Measurements from ENCODE around the gene SLIT3.

The SLIT3 gene

GRCh38 chr5:168878135-168878745, 422.7 kb downstream of the SLIT3 start:
- no peak for DNase-seq (ENCODE audit: low read depth in 1 of 2, low spot score in 1 of 2)
- TF ChIP-seq SPI1 (IDR thresholded peaks at IDR 0.05; ENCODE audit: borderline replicate concordance, low read depth) = no peak
- TF ChIP-seq REST (IDR thresholded peaks at IDR 0.05; ENCODE audit: insufficient replicate concordance, low read depth) = no peak
- TF ChIP-seq POLR2AphosphoS5 (IDR thresholded peaks at IDR 0.05; ENCODE audit: low read depth) = no peak
- no peak for TF ChIP-seq GABPA (IDR thresholded peaks at IDR 0.05; ENCODE audit: low read depth)
- no peak for TF ChIP-seq CTCF (IDR thresholded peaks at IDR 0.05; ENCODE audit: insufficient read depth, low read length)
- Histone ChIP-seq H3K27me3 (ENCODE audit: insufficient read depth, poor library complexity, severe bottlenecking) (peaks cover 4% of the 10 kb centered on the region), H3K27ac (replicated peaks) (no peak overlapping the region), H3K4me3 (replicated peaks; ENCODE audit: insufficient read depth, low read length) (no peak overlapping the region)

- no peak for DNase-seq (ENCODE audit: low read depth in 1 of 2, low spot score in 1 of 2)
- Histone ChIP-seq H3K27ac (replicated peaks) (no peak overlapping the region), H3K27me3 (ENCODE audit: insufficient read depth, poor library complexity, severe bottlenecking) (peaks cover 4% of the 10 kb centered on the region), H3K4me3 (replicated peaks; ENCODE audit: insufficient read depth, low read length) (no peak overlapping the region)
- TF ChIP-seq CTCF (IDR thresholded peaks at IDR 0.05; ENCODE audit: insufficient read depth, low read length) = no peak
- no peak for TF ChIP-seq GABPA (IDR thresholded peaks at IDR 0.05; ENCODE audit: low read depth)
- no peak for TF ChIP-seq REST (IDR thresholded peaks at IDR 0.05; ENCODE audit: insufficient replicate concordance, low read depth)
- no peak for TF ChIP-seq SPI1 (IDR thresholded peaks at IDR 0.05; ENCODE audit: borderline replicate concordance, low read depth)
- no peak for TF ChIP-seq POLR2AphosphoS5 (IDR thresholded peaks at IDR 0.05; ENCODE audit: low read depth)
These were observed 423.6 kb downstream of the SLIT3 start for GRCh38 chr5:168877132-168877892.

GRCh38 chr5:168876419-168876818, 424.5 kb downstream of the SLIT3 start:
- TF ChIP-seq POLR2AphosphoS5 (IDR thresholded peaks at IDR 0.05; ENCODE audit: low read depth) = no peak
- no peak for TF ChIP-seq REST (IDR thresholded peaks at IDR 0.05; ENCODE audit: insufficient replicate concordance, low read depth)
- TF ChIP-seq SPI1 (IDR thresholded peaks at IDR 0.05; ENCODE audit: borderline replicate concordance, low read depth) = no peak
- TF ChIP-seq GABPA (IDR thresholded peaks at IDR 0.05; ENCODE audit: low read depth) = no peak
- no peak for TF ChIP-seq CTCF (IDR thresholded peaks at IDR 0.05; ENCODE audit: insufficient read depth, low read length)
- Histone ChIP-seq H3K4me3 (replicated peaks; ENCODE audit: insufficient read depth, low read length) (no peak overlapping the region), H3K27ac (replicated peaks) (no peak overlapping the region), H3K27me3 (ENCODE audit: insufficient read depth, poor library complexity, severe bottlenecking) (peaks cover 4% of the 10 kb centered on the region)
- DNase-seq (ENCODE audit: low read depth in 1 of 2, low spot score in 1 of 2) = no peak
